Activated CD4-positive, alpha-beta T cell treated with anti-CD3 and anti-CD28 coated beads for 1 hour (primary cell): ENCODE data around the gene PARM1.

ENCODE experiments used
- DNase-seq: peaks from one replicate; pipeline ENCODE4 v3.0.0-alpha.2; 2020

Gene PARM1

GRCh38 chr4:74942918-74943253 lies 10.0 kb downstream of the PARM1 start:
- no peak for DNase-seq

GRCh38 chr4:74944354-74944793 lies 11.5 kb downstream of the PARM1 start:
- DNase-seq = no peak

GRCh38 chr4:74946196-74946595 lies 13.3 kb downstream of the PARM1 start:
- no peak for DNase-seq

GRCh38 chr4:74947798-74948197 lies 14.9 kb downstream of the PARM1 start:
- no peak for DNase-seq

GRCh38 chr4:74948236-74948635 lies 15.3 kb downstream of the PARM1 start:
- no peak for DNase-seq

GRCh38 chr4:74950200-74950599 lies 17.3 kb downstream of the PARM1 start:
- no peak for DNase-seq

- DNase-seq = no peak
These were observed 18.0 kb downstream of the PARM1 start for GRCh38 chr4:74950882-74951281.

- DNase-seq = no peak
These were observed 20.7 kb downstream of the PARM1 start for GRCh38 chr4:74953647-74954046.

GRCh38 chr4:74958881-74959280 lies 26.0 kb downstream of the PARM1 start:
- no peak for DNase-seq

- DNase-seq = no peak
These were observed 28.3 kb downstream of the PARM1 start for GRCh38 chr4:74961230-74961629.

- DNase-seq = no peak
These were observed 29.7 kb downstream of the PARM1 start for GRCh38 chr4:74962584-74962983.

GRCh38 chr4:74964311-74964710 lies 31.4 kb downstream of the PARM1 start:
- DNase-seq = no peak

- no peak for DNase-seq
These were observed 34.4 kb downstream of the PARM1 start for GRCh38 chr4:74967324-74967723.

GRCh38 chr4:74968456-74969164 lies 35.7 kb downstream of the PARM1 start:
- no peak for DNase-seq

GRCh38 chr4:74969507-74970474 lies 36.9 kb downstream of the PARM1 start:
- no peak for DNase-seq

GRCh38 chr4:74970577-74970976 lies 37.7 kb downstream of the PARM1 start:
- no peak for DNase-seq

GRCh38 chr4:74971862-74972261 lies 38.9 kb downstream of the PARM1 start:
- DNase-seq = no peak

- no peak for DNase-seq
These were observed 42.2 kb downstream of the PARM1 start for GRCh38 chr4:74975082-74975481.

- no peak for DNase-seq
These were observed 43.2 kb downstream of the PARM1 start for GRCh38 chr4:74975848-74976824.

GRCh38 chr4:74982546-74983252 lies 49.8 kb downstream of the PARM1 start:
- no peak for DNase-seq

GRCh38 chr4:74983253-74983635 lies 50.3 kb downstream of the PARM1 start:
- DNase-seq = no peak

GRCh38 chr4:74990276-74990875 lies 57.5 kb downstream of the PARM1 start:
- no peak for DNase-seq
